GM23248 (cell line): Measurements from ENCODE around the gene ALPI. TPM values are rescaled to one million over a fixed set of nuclear protein-coding genes. Genes with fewer than 3 reads are reported as not detected.

Source experiments
- DNase-seq: peaks from one replicate; pipeline ENCODE4 v3.0.0-alpha.2; 2015
- H2AFZ ChIP-seq: fragments of 200-600 bp; sonication (generic); 2 replicates; pipeline ENCODE4 v1.6.1; 2016; ENCODE audit warnings: antibody characterized with exemption
- H3F3A ChIP-seq: fragments of 200-600 bp; sonication (generic); 2 replicates; pipeline ENCODE4 v1.6.1; 2016; ENCODE audit warnings: mild to moderate bottlenecking, antibody characterized with exemption, mixed run types; ENCODE audit not compliant: insufficient read depth
- H3K27ac ChIP-seq: fragments of 200-600 bp; sonication (generic); 2 replicates; pipeline ENCODE4 v1.5.1; 2016; ENCODE audit warnings: mild to moderate bottlenecking
- H3K27me3 ChIP-seq: fragments of 200-600 bp; sonication (generic); replicated peaks from 2 replicates; pipeline ENCODE4 v1.6.1; 2016; ENCODE audit warnings: mild to moderate bottlenecking; ENCODE audit not compliant: insufficient read depth
- H3K36me3 ChIP-seq: fragments of 200-600 bp; sonication (generic); 2 replicates; pipeline ENCODE4 v1.6.1; 2016; ENCODE audit warnings: low read depth, mild to moderate bottlenecking
- H3K4me1 ChIP-seq: fragments of 200-600 bp; sonication (generic); 2 replicates; pipeline ENCODE4 v1.6.1; 2016; ENCODE audit warnings: mild to moderate bottlenecking; ENCODE audit not compliant: insufficient read depth
- H3K4me2 ChIP-seq: fragments of 200-600 bp; sonication (generic); one replicate; pipeline ENCODE4 v1.6.1; 2016; ENCODE audit warnings: mild to moderate bottlenecking; ENCODE audit not compliant: unreplicated experiment
- H3K4me3 ChIP-seq: fragments of 200-600 bp; sonication (generic); 2 replicates; pipeline ENCODE4 v1.5.1; 2016; ENCODE audit warnings: mild to moderate bottlenecking
- H3K79me2 ChIP-seq: fragments of 200-600 bp; sonication (generic); 2 replicates; pipeline ENCODE4 v1.6.1; 2016; ENCODE audit warnings: mild to moderate bottlenecking; ENCODE audit not compliant: insufficient read depth
- H3K9ac ChIP-seq: fragments of 200-600 bp; sonication (generic); 2 replicates; pipeline ENCODE4 v1.6.1; 2016; ENCODE audit warnings: mild to moderate bottlenecking
- H3K9me2 ChIP-seq: fragments of 200-600 bp; sonication (generic); 2 replicates; pipeline ENCODE4 v1.6.1; 2016; ENCODE audit warnings: mixed run types, mild to moderate bottlenecking, moderate library complexity; ENCODE audit not compliant: insufficient read depth
- H3K9me3 ChIP-seq: fragments of 200-600 bp; sonication (generic); one replicate; pipeline ENCODE4 v1.6.1; 2017; ENCODE audit warnings: low read depth
- H4K20me1 ChIP-seq: fragments of 200-600 bp; sonication (generic); 2 replicates; pipeline ENCODE4 v1.6.0; 2016; ENCODE audit not compliant: insufficient read depth
- EZH2 ChIP-seq: fragments of 200-600 bp; sonication (generic); IDR thresholded peaks from 2 replicates; pipeline ENCODE4 v1.6.1; 2018; ENCODE audit warnings: antibody characterized with exemption, mild to moderate bottlenecking; ENCODE audit not compliant: insufficient read depth, poor library complexity, severe bottlenecking
- EZH2phosphoT487 ChIP-seq: fragments of 200-600 bp; sonication (generic); IDR thresholded peaks from 2 replicates; pipeline ENCODE4 v1.6.1; 2018; ENCODE audit warnings: antibody characterized with exemption, moderate library complexity, mild to moderate bottlenecking, low read depth; ENCODE audit not compliant: insufficient read depth
- WGBS, 2 experiments: methylation state at CpG; one replicate each; pipeline ENCODE4 v1.1.6; 2015 to 2017; ENCODE audit warnings: low lambda C conversion rate in 2 of 2, low coverage in 1 of 2; ENCODE audit errors: missing lambda C conversion rate in 2 of 2; 5-methylcytosine and 5-hydroxymethylcytosine counted together
- in situ Hi-C: fragments of 300-500 bp; cut with MboI; formaldehyde crosslinking; loops from 2 replicates; pipeline ENCODE4 v1.15.0; 2020
- polyA plus RNA-seq: library from polyadenylated mRNA; unstranded; fragments of >200 nt; fragmentation: Nextera tagmentation; extraction: Ambion mirVana; gene quantifications from 2 replicates; pipeline ENCODE4 v1.2.1, GENCODE V29; 2016
- total RNA-seq: library from RNA; depleted of rRNA; stranded (reverse); fragments of >200 nt; shearing (Covaris generic); gene quantifications from 2 replicates; pipeline ENCODE4 v1.2.3, GENCODE V29; 2014

ALPI gene
- total and polyA plus RNA-seq, 2 experiments from 2014 or later: not detected

GRCh38 chr2:232415736-232416520, 40.0 kb upstream of the ALPI start:
- no peak overlapping the region for H3K4me3 ChIP-seq
- H3K36me3 ChIP-seq: no peaks in the 10 kb centered on the region
- no peak for DNase-seq
- no peak overlapping the region for H2AFZ ChIP-seq
- no peak overlapping the region for H3K27ac ChIP-seq
- no peaks in the 10 kb centered on the region for H3F3A ChIP-seq
- in situ Hi-C loops: no loop called here
- H3K9ac ChIP-seq: no peak overlapping the region
- no peaks in the 10 kb centered on the region for H4K20me1 ChIP-seq
- H3K9me3 ChIP-seq: no peaks in the 10 kb centered on the region
- H3K79me2 ChIP-seq: no peaks in the 10 kb centered on the region
- no peaks in the 10 kb centered on the region for H3K4me1 ChIP-seq
- peaks cover 52% of the 10 kb centered on the region for H3K27me3 ChIP-seq
- no peak overlapping the region for H3K4me2 ChIP-seq
- 66 to 75% methylated on average over 12 of the region's 12 CpGs for WGBS, 2 experiments
- H3K9me2 ChIP-seq: no peaks in the 10 kb centered on the region
- TF ChIP-seq EZH2 (no peak), EZH2phosphoT487 (no peak)

- Histone ChIP-seq H3K27ac (no peak overlapping the region), H3K27me3 (peaks cover 56% of the 10 kb centered on the region), H2AFZ (no peak overlapping the region), H3K4me3 (no peak overlapping the region), H3K4me2 (no peak overlapping the region), H3K9me3 (no peaks in the 10 kb centered on the region), H3K9ac (no peak overlapping the region), H3K36me3 (no peaks in the 10 kb centered on the region), H3K79me2 (no peaks in the 10 kb centered on the region), H3F3A (no peaks in the 10 kb centered on the region), H3K4me1 (no peaks in the 10 kb centered on the region), H3K9me2 (no peaks in the 10 kb centered on the region), H4K20me1 (no peaks in the 10 kb centered on the region)
- in situ Hi-C loops: no loop called here
- TF ChIP-seq EZH2 (no peak), EZH2phosphoT487 (no peak)
- WGBS, 2 experiments: 58 to 68% methylated on average over 15 to 17 of the region's 17 CpGs
- no peak for DNase-seq
Measured at GRCh38 chr2:232416521-232417470, 39.2 kb upstream of the ALPI start.

GRCh38 chr2:232417489-232417888, 38.5 kb upstream of the ALPI start:
- H3F3A ChIP-seq: no peaks in the 10 kb centered on the region
- no peak overlapping the region for H3K27ac ChIP-seq
- 58 to 66% methylated on average over 5 of the region's 5 CpGs for WGBS, 2 experiments
- no peaks in the 10 kb centered on the region for H3K9me3 ChIP-seq
- H3K9me2 ChIP-seq: no peaks in the 10 kb centered on the region
- no peaks in the 10 kb centered on the region for H3K79me2 ChIP-seq
- H4K20me1 ChIP-seq: no peaks in the 10 kb centered on the region
- in situ Hi-C loops: no loop called here
- H3K4me3 ChIP-seq: no peak overlapping the region
- H3K4me1 ChIP-seq: no peaks in the 10 kb centered on the region
- DNase-seq: no peak
- H2AFZ ChIP-seq: no peak overlapping the region
- no peak overlapping the region for H3K4me2 ChIP-seq
- TF ChIP-seq EZH2 (no peak), EZH2phosphoT487 (no peak)
- peaks cover 60% of the 10 kb centered on the region for H3K27me3 ChIP-seq
- no peaks in the 10 kb centered on the region for H3K36me3 ChIP-seq
- no peak overlapping the region for H3K9ac ChIP-seq

GRCh38 chr2:232418056-232418455, 37.9 kb upstream of the ALPI start:
- in situ Hi-C loops: no loop called here

More at GRCh38 chr2:232418056-232418455, 37.9 kb upstream of the ALPI start:
- no peak overlapping the region for H3K4me2 ChIP-seq
- H3K27ac ChIP-seq: no peak overlapping the region
- H3K36me3 ChIP-seq: no peaks in the 10 kb centered on the region
- H3K4me3 ChIP-seq: no peak overlapping the region
- no peak for DNase-seq
- no peaks in the 10 kb centered on the region for H3F3A ChIP-seq
- no peaks in the 10 kb centered on the region for H3K9me3 ChIP-seq
- TF ChIP-seq EZH2 (no peak), EZH2phosphoT487 (no peak)
- no peak overlapping the region for H3K9ac ChIP-seq
- no peaks in the 10 kb centered on the region for H3K79me2 ChIP-seq
- no peaks in the 10 kb centered on the region for H3K9me2 ChIP-seq
- H3K4me1 ChIP-seq: no peaks in the 10 kb centered on the region
- peaks cover 59% of the 10 kb centered on the region for H3K27me3 ChIP-seq
- 46 to 68% methylated on average over 5 of the region's 6 CpGs for WGBS, 2 experiments
- no peaks in the 10 kb centered on the region for H4K20me1 ChIP-seq
- H2AFZ ChIP-seq: no peak overlapping the region
